Osteocyte (in vitro differentiated cells): ENCODE results near the gene NLGN3. TPM values are rescaled to one million over a fixed set of nuclear protein-coding genes. Genes with fewer than 3 reads are reported as not detected.

ENCODE experiments used
- DNase-seq: peaks from one replicate; pipeline ENCODE4 v3.0.0; 2021; ENCODE audit warnings: mixed read lengths; ENCODE audit not compliant: unreplicated experiment; ENCODE audit errors: extremely low spot score
- H3K27ac Mint-ChIP-seq: one replicate; pipeline ENCODE4 v1.8.0; 2021; ENCODE audit warnings: mild to moderate bottlenecking, mixed read lengths; ENCODE audit not compliant: unreplicated experiment
- H3K27me3 Mint-ChIP-seq: one replicate; pipeline ENCODE4 v1.8.0; 2021; ENCODE audit warnings: mixed read lengths; ENCODE audit not compliant: unreplicated experiment
- H3K36me3 Mint-ChIP-seq: one replicate; pipeline ENCODE4 v1.8.0; 2021; ENCODE audit warnings: mixed read lengths; ENCODE audit not compliant: unreplicated experiment
- H3K4me1 Mint-ChIP-seq: one replicate; pipeline ENCODE4 v1.8.0; 2021; ENCODE audit warnings: mixed read lengths; ENCODE audit not compliant: unreplicated experiment
- H3K4me3 Mint-ChIP-seq: one replicate; pipeline ENCODE4 v1.8.0; 2021; ENCODE audit warnings: mild to moderate bottlenecking, moderate library complexity, mixed read lengths; ENCODE audit not compliant: unreplicated experiment
- H3K9me3 Mint-ChIP-seq: one replicate; pipeline ENCODE4 v1.8.0; 2021; ENCODE audit warnings: mixed read lengths; ENCODE audit not compliant: unreplicated experiment
- total RNA-seq: library from RNA; stranded (reverse); gene quantifications from 2 replicates; pipeline ENCODE4 v1.2.1, GENCODE V29; 2021
- TF ChIP-seq, protein P1 (sequence below): fragments of 200-600 bp; sonication (generic); IDR thresholded peaks from 2 replicates; pipeline ENCODE4 v1.5.0; 2021; ENCODE audit warnings: antibody characterized with exemption, mild to moderate bottlenecking, moderate library complexity

Gene NLGN3
- total RNA-seq, 1 donor from 2014 or later = 0.51 TPM

DNA sequence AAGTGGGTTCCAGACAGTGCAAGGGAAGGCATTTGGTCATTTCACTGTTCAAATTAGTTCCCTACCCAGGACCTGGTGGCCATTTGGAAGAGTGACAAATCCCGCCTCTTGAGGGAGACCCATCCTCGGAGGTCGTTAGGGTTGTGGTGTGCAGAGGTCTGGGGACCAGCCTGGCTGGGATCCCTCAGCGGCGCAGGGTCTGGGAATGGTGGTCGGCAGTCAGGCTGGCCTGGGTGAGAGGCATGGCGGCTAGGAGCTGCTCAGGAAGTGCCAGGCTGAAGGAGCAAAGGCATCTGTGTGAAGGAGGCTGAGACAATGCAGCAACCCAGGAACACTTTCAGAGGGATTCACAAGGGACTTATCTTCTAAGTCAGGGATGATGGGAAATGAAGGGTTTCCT, 6.7 kb downstream of the NLGN3 start:
- Mint-ChIP-seq H3K4me1 (peaks cover 4% of the 10 kb centered on the region), H3K36me3 (no peaks in the 10 kb centered on the region), H3K4me3 (no peak overlapping the region), H3K27ac (no peak overlapping the region), H3K27me3 (no peaks in the 10 kb centered on the region), H3K9me3 (peaks cover 8% of the 10 kb centered on the region)
- TF ChIP-seq, protein P1, sequence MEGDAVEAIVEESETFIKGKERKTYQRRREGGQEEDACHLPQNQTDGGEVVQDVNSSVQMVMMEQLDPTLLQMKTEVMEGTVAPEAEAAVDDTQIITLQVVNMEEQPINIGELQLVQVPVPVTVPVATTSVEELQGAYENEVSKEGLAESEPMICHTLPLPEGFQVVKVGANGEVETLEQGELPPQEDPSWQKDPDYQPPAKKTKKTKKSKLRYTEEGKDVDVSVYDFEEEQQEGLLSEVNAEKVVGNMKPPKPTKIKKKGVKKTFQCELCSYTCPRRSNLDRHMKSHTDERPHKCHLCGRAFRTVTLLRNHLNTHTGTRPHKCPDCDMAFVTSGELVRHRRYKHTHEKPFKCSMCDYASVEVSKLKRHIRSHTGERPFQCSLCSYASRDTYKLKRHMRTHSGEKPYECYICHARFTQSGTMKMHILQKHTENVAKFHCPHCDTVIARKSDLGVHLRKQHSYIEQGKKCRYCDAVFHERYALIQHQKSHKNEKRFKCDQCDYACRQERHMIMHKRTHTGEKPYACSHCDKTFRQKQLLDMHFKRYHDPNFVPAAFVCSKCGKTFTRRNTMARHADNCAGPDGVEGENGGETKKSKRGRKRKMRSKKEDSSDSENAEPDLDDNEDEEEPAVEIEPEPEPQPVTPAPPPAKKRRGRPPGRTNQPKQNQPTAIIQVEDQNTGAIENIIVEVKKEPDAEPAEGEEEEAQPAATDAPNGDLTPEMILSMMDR = no peak
- DNase-seq = no peak

- Mint-ChIP-seq H3K4me1 (no peaks in the 10 kb centered on the region), H3K4me3 (no peak overlapping the region), H3K27ac (no peak overlapping the region), H3K36me3 (no peaks in the 10 kb centered on the region), H3K27me3 (no peaks in the 10 kb centered on the region), H3K9me3 (peaks cover 8% of the 10 kb centered on the region)
- TF ChIP-seq, protein P1 = no peak
- no peak for DNase-seq
Observed at GRCh38 chrX:71154196-71154595, 9.6 kb downstream of the NLGN3 start.

DNA sequence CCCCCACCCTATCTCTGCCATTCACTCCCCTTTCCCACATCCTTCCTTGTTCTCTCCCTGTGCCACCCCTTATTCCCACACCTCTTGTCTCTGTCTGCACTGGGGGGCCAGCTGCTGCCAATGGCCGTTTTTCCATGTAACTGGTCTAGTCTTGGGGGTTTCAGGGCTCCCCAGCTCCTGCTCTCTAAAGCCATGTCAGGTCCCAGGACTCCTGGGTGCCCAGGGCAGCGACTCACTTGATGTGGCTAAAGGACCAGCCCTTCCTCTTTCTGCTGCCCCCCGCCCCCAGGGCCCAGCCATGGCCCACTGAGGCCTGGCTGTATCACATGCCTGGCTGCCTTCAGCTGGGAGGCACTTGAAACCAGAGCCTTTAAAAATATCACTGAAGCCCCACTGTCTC, 10.0 kb downstream of the NLGN3 start:
- no peak overlapping the region for H3K4me3 Mint-ChIP-seq
- H3K4me1 Mint-ChIP-seq = no peaks in the 10 kb centered on the region
- DNase-seq = no peak
- no peak overlapping the region for H3K27ac Mint-ChIP-seq
- no peaks in the 10 kb centered on the region for H3K36me3 Mint-ChIP-seq
- H3K27me3 Mint-ChIP-seq = no peaks in the 10 kb centered on the region
- TF ChIP-seq, protein P1 = no peak
- peaks cover 8% of the 10 kb centered on the region for H3K9me3 Mint-ChIP-seq

DNA sequence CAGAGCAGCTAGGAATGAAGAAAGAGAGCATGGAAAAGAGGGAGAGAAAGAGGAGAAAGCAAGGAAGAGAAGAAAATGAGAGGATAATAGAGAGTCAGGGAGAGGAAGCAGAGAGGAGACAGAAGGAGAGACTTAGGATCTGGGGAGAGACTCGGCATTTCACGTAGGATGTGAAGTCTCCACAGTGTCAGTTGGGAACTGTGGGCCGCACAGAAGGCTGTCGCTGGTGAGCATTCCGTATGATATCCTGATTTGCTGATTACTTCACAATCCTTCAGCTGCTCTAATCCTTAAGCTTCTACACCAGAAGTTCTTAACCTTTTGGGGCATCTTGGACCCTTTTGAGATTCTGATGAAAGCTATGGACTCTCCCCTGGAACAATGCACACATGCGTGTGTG, 14.0 kb downstream of the NLGN3 start:
- Mint-ChIP-seq H3K36me3 (no peaks in the 10 kb centered on the region), H3K4me3 (no peak overlapping the region), H3K4me1 (no peaks in the 10 kb centered on the region), H3K9me3 (no peaks in the 10 kb centered on the region), H3K27ac (no peak overlapping the region), H3K27me3 (no peaks in the 10 kb centered on the region)
- TF ChIP-seq, protein P1 = no peak
- DNase-seq = no peak

GRCh38 chrX:71159335-71159734, 14.7 kb downstream of the NLGN3 start:
- DNase-seq = no peak
- Mint-ChIP-seq H3K9me3 (no peaks in the 10 kb centered on the region), H3K27me3 (peaks cover 5% of the 10 kb centered on the region), H3K36me3 (no peaks in the 10 kb centered on the region), H3K4me3 (no peak overlapping the region), H3K4me1 (no peaks in the 10 kb centered on the region), H3K27ac (no peak overlapping the region)
- TF ChIP-seq, protein P1 = no peak
